Neural crest cell (in vitro differentiated cells): ENCODE results near the gene ENGASE. TPM values are rescaled to one million over a fixed set of nuclear protein-coding genes. Genes with fewer than 3 reads are reported as not detected.
"Not testable (repeated sequence)": the region's sequence is repeated elsewhere in the genome, so short reads cannot be mapped to it uniquely, and the experiment has no call there.

ENCODE experiments used
- DNase-seq: peaks from one replicate; pipeline ENCODE4 v3.0.0; 2021; ENCODE audit warnings: low read depth, mixed read lengths, low spot score
- H3K27ac Mint-ChIP-seq: one replicate; pipeline ENCODE4 v1.8.0; 2021; ENCODE audit warnings: mild to moderate bottlenecking, mixed read lengths; ENCODE audit not compliant: unreplicated experiment
- H3K27me3 Mint-ChIP-seq: 2 replicates; pipeline ENCODE4 v1.8.0; 2021; ENCODE audit warnings: low read depth, mild to moderate bottlenecking, mixed read lengths
- H3K36me3 Mint-ChIP-seq: 2 replicates; pipeline ENCODE4 v1.8.0; 2021; ENCODE audit warnings: low read depth, mild to moderate bottlenecking, mixed read lengths
- H3K4me1 Mint-ChIP-seq: 2 replicates; pipeline ENCODE4 v1.8.0; 2021; ENCODE audit warnings: mixed read lengths
- H3K4me3 Mint-ChIP-seq: one replicate; pipeline ENCODE4 v1.8.0; 2021; ENCODE audit warnings: mild to moderate bottlenecking, mixed read lengths
- H3K9me3 Mint-ChIP-seq: 2 replicates; pipeline ENCODE4 v1.8.0; 2021; ENCODE audit warnings: mixed read lengths
- CTCF ChIP-seq: fragments of 200-600 bp; sonication (generic); conservative IDR thresholded peaks from 2 replicates; pipeline ENCODE4 v1.5.0; 2021; ENCODE audit warnings: antibody characterized with exemption, mild to moderate bottlenecking
- total RNA-seq: library from RNA; stranded (reverse); gene quantifications from 2 replicates; pipeline ENCODE4 v1.2.1, GENCODE V29; 2021

ENGASE gene
- total RNA-seq, 1 donor from 2014 or later = 52.6 TPM

GRCh38 chr17:79071161-79071740 lies 3.4 kb upstream of the ENGASE start:
- no peak overlapping the region for H3K27ac Mint-ChIP-seq
- no peak for DNase-seq
- no peaks in the 10 kb centered on the region for H3K36me3 Mint-ChIP-seq
- H3K4me3 Mint-ChIP-seq = peak overlapping the region; percentile 12
- H3K4me1 Mint-ChIP-seq = peaks cover 10% of the 10 kb centered on the region
- H3K27me3 Mint-ChIP-seq = peaks cover 7% of the 10 kb centered on the region
- TF ChIP-seq CTCF = no peak
- no peaks in the 10 kb centered on the region for H3K9me3 Mint-ChIP-seq

GRCh38 chr17:79072544-79072943 lies 2.1 kb upstream of the ENGASE start:
- H3K36me3 Mint-ChIP-seq = no peaks in the 10 kb centered on the region
- TF ChIP-seq CTCF = no peak
- peaks cover 10% of the 10 kb centered on the region for H3K4me1 Mint-ChIP-seq
- DNase-seq = no peak
- H3K27ac Mint-ChIP-seq = no peak overlapping the region
- H3K27me3 Mint-ChIP-seq = peaks cover 7% of the 10 kb centered on the region
- no peaks in the 10 kb centered on the region for H3K9me3 Mint-ChIP-seq
- no peak overlapping the region for H3K4me3 Mint-ChIP-seq

- H3K4me1 Mint-ChIP-seq = peaks cover 10% of the 10 kb centered on the region
- H3K9me3 Mint-ChIP-seq = no peaks in the 10 kb centered on the region
- DNase-seq = no peak
- peak overlapping the region; percentile 27 for H3K4me3 Mint-ChIP-seq
- H3K27ac Mint-ChIP-seq = no peak overlapping the region
- TF ChIP-seq CTCF = no peak
- no peaks in the 10 kb centered on the region for H3K36me3 Mint-ChIP-seq
- H3K27me3 Mint-ChIP-seq = peaks cover 7% of the 10 kb centered on the region
Observed at GRCh38 chr17:79073016-79073705, 1.5 kb upstream of the ENGASE start.

GRCh38 chr17:79073706-79074088 lies 927 bp upstream of the ENGASE start:
- DNase-seq = no peak
- Mint-ChIP-seq H3K9me3 (no peaks in the 10 kb centered on the region), H3K4me1 (peaks cover 10% of the 10 kb centered on the region), H3K27ac (no peak overlapping the region), H3K36me3 (no peaks in the 10 kb centered on the region), H3K4me3 (no peak overlapping the region), H3K27me3 (peaks cover 7% of the 10 kb centered on the region)
- TF ChIP-seq CTCF = no peak

GRCh38 chr17:79074121-79074648 lies 439 bp upstream of the ENGASE start:
- Mint-ChIP-seq H3K4me3 (peak overlapping the region; percentile 89), H3K4me1 (peaks cover 10% of the 10 kb centered on the region)
- H3K9me3 Mint-ChIP-seq, H3K27ac Mint-ChIP-seq, DNase-seq, H3K27me3 Mint-ChIP-seq, H3K36me3 Mint-ChIP-seq: not testable (repeated sequence)

GRCh38 chr17:79075446-79075750 lies 774 bp downstream of the ENGASE start:
- peaks cover 10% of the 10 kb centered on the region for H3K4me1 Mint-ChIP-seq
- no peak for TF ChIP-seq CTCF
- no peaks in the 10 kb centered on the region for H3K9me3 Mint-ChIP-seq
- no peaks in the 10 kb centered on the region for H3K36me3 Mint-ChIP-seq
- peak overlapping the region; percentile 93 for H3K4me3 Mint-ChIP-seq
- H3K27ac Mint-ChIP-seq = peak overlapping the region; percentile 50
- H3K27me3 Mint-ChIP-seq = peaks cover 1% of the 10 kb centered on the region
- no peak for DNase-seq
